ENCODE data around the gene MFRP.

MFRP gene

GRCh38 chr11:119359365-119360214 is 13.1 kb upstream of the MFRP start:
- no peak for DNase-seq (ENCODE audit: low read depth)

DNA sequence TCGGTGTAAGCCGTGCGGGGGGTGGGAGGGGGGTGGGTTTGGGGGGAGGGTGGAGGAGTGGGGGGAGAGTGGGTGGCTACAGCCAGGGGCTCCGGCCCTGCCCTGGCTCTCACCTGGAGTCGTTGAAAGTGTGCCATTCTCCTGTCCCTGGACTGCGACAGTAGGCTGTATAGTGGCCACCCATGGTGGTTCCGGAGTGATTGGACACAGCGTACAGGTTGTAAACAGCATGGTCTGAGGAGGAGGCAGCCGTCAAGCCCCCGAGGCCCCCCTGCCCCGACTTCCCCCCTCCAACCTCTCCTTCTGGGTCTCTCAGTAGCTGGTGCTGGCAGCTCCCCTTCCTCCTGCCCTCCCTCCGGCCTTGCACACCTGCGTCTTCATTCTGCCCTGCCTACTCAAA is 10.6 kb upstream of the MFRP start:
- no peak for DNase-seq (ENCODE audit: low read depth)

- peak; percentile 61 for DNase-seq (ENCODE audit: low read depth)
Measured at GRCh38 chr11:119356349-119357031, 10.0 kb upstream of the MFRP start.

- DNase-seq (ENCODE audit: low read depth) = no peak
Measured at GRCh38 chr11:119355091-119355843, 8.8 kb upstream of the MFRP start.

DNA sequence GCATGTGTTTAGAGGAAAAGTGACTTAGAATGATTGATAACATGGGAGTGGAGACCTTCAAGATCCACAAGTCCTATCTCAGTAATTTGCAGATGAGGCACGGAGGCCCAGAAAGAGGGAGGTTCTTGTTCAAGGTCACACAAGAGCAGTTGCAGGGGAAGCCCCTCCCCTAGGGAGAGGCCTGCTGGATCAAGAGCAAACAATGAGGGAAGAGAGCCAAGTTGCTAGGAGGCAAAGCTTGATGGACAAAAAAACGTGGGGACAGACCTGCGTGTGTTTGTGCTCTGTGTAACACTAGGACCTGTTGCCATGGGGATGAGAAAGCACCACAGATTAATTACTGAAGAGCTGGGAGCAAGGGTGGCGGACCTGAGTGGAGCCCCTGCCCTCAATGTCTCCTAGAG is 6.4 kb upstream of the MFRP start:
- DNase-seq (ENCODE audit: low read depth) = no peak

DNA sequence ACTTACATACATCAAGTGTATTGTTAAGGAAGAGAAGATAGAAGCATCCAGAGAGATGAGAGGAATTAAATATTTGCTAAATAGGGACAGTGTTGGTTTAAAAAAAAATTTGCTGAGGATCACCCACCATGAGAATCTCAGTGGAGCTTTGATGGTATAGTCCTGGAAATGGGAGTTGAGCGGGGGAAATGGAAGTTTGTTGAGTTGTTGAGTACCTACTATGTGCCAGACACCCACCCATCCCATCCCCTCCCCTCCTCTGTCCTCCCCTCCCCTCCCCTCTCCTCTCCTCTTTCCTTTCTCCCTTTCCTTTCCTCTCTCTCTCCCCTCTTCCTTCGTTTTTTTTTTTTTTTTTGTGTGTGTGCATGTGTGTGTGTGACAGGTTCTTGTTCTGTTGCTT is 4.7 kb upstream of the MFRP start:
- no peak for DNase-seq (ENCODE audit: low read depth)

GRCh38 chr11:119350302-119350701 is 3.8 kb upstream of the MFRP start:
- no peak for DNase-seq (ENCODE audit: low read depth)

- DNase-seq (ENCODE audit: low read depth) = peak; percentile 35
Measured at GRCh38 chr11:119347940-119348605, 1.6 kb upstream of the MFRP start.

GRCh38 chr11:119347242-119347641 is 737 bp upstream of the MFRP start:
- peak; percentile 87 for DNase-seq (ENCODE audit: low read depth)

DNA sequence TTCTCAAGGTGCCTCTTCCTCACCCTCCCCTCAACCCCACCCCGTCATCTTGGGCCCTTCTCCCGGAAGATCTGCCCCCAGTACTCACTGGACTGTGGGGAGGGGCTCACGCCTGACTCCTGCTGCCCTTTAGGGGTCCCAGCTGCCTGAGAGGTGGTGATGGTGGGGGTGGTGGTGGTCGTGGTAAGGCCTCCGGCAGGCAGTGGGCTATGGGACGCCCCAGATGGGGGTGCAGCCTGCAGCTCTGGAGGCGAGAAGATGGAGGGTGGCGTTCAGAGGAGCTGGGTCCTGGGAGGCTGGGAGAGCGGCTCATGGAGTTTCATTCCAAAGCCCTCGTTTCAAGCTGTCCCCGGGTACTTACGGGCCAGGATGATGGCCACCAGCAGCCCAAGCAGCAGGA is 820 bp downstream of the MFRP start:
- DNase-seq (ENCODE audit: low read depth) = no peak

DNA sequence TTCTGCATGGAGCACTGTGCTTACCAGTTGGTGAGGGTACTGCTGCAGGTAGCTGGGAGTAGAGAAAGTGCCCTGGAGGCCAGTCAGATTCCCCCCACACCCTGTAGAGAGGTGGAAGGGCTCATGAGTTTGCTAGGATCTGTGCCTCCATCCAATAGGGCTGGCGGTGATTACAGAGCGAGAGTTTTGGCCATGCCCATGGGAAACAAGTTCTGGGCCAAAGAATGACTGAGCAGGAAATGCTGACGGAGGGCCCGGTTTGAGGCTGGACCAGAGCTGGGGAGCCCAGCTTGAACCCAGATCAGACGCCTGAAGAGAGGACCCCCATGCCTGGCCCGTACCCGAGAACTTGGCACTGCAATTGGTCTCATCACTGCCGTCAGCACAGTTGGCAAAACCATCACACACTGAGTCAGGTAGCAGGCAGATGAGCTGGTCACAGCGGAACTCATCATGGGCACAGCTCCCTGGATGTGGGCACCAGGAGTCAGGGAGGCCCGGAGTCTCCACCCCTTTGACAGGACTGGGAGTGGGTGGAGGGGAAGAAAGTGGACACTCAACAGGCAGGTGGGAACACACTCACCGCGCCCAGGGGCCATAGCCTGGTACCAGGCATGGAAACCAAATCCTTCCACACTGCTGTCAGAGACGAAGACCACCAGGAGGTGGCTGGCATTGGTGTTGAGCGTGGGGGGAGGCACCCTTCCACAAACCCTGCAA is 2.1 kb downstream of the MFRP start:
- DNase-seq (ENCODE audit: low read depth) = no peak

DNA sequence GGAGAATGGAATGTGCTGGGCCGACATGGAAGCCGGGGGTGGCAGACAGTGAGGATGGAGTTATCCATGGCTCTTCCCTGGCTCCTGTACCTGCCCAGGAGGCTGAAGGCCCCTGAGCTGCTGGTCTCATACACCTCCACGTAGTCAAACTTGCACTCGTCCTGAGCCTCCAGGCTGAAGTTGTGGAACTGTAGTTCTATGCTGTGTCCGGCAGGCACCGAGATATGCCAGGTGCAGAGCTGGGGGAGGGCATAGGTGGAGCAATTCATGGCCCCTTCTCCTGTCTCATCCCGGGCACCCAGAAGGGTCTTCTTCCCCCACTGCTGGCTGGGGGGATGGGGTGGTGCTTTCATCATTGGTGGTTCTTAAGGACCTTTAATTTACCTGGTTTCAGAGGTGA is 2.8 kb downstream of the MFRP start:
- DNase-seq (ENCODE audit: low read depth) = no peak

- DNase-seq (ENCODE audit: low read depth) = no peak
Measured at GRCh38 chr11:119342362-119343130, 4.0 kb downstream of the MFRP start.

DNA sequence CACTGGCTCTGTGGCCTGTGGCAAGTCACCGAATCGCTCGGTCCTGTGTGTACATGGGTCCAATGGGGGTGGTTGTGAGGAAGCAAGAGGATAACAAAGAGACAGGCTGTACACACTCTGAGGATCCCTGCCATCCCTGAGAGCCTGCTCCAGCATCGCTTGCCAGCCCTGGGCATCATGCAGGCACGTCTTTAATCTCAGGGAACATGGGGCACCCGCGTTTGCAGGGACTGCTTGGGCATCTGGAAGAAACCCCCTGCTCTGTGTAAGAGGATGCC is 4.5 kb downstream of the MFRP start:
- no peak for DNase-seq (ENCODE audit: low read depth)

GRCh38 chr11:119341222-119342022 is 5.1 kb downstream of the MFRP start:
- DNase-seq (ENCODE audit: low read depth) = no peak

GRCh38 chr11:119340335-119341221 is 5.9 kb downstream of the MFRP start, which contains the start of gene C1QTNF5:
C1QTNF5 (minus strand) TSS chr11:119340883; CDS start chr11:119340397, 486 bp downstream.
- peak; percentile 69 for DNase-seq (ENCODE audit: low read depth)

DNA sequence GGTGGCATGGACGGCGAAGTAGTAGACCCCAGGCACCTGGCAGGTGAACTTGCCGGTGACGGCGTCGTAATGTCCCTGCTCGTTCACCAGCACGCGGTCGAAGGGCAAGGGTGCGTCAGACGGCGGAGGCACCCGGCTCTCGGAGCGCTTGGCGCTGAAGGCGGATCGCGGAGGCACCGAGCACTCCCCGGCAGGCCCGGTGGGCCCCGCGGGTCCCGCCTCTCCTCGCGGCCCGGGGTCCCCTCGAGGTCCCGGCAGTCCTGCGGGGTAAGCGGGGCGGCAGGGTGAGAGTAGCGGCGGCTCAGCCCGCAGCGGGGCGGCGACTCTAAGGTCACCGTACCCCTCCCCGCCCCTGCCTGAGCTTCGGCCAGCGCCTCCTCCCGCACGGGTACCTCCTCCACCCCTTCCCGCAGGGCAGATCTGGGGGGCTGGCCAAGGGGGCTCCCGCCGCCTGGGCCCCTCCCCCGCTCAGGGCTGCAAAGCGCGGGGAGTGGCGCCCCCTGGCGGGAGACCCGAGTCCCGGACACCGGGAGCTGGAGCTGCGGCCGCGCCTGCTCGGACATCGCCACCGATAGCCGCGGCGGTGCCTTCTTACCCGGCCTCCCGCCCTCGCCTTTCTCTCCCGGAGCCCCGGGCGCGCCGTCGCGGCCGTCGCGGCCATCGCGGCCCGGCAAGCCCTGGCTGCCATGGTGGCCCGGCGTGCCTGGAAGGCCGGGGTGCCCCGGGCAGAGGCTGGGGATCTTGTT is 6.7 kb downstream of the MFRP start:
- peak; percentile 47 for DNase-seq (ENCODE audit: low read depth)

- DNase-seq (ENCODE audit: low read depth) = no peak
Measured at GRCh38 chr11:119338965-119339588, 7.4 kb downstream of the MFRP start.
